ENCODE results near the gene FBLN7.

GRCh38 chr2:112220186-112220585 lies 82.0 kb downstream of the FBLN7 start:
- TF ChIP-seq FOXP2 (optimal IDR thresholded peaks at IDR 0.05; ENCODE audit: borderline replicate concordance, extremely low read depth, extremely low read length, insufficient read depth) (no peak), POLR2AphosphoS5 (IDR thresholded peaks at IDR 0.05; ENCODE audit: low read depth, low read length) (no peak), TAF1 (IDR thresholded peaks at IDR 0.05; ENCODE audit: borderline replicate concordance, insufficient read depth, low read length) (no peak)
- TF ChIP-seq, protein P1, sequence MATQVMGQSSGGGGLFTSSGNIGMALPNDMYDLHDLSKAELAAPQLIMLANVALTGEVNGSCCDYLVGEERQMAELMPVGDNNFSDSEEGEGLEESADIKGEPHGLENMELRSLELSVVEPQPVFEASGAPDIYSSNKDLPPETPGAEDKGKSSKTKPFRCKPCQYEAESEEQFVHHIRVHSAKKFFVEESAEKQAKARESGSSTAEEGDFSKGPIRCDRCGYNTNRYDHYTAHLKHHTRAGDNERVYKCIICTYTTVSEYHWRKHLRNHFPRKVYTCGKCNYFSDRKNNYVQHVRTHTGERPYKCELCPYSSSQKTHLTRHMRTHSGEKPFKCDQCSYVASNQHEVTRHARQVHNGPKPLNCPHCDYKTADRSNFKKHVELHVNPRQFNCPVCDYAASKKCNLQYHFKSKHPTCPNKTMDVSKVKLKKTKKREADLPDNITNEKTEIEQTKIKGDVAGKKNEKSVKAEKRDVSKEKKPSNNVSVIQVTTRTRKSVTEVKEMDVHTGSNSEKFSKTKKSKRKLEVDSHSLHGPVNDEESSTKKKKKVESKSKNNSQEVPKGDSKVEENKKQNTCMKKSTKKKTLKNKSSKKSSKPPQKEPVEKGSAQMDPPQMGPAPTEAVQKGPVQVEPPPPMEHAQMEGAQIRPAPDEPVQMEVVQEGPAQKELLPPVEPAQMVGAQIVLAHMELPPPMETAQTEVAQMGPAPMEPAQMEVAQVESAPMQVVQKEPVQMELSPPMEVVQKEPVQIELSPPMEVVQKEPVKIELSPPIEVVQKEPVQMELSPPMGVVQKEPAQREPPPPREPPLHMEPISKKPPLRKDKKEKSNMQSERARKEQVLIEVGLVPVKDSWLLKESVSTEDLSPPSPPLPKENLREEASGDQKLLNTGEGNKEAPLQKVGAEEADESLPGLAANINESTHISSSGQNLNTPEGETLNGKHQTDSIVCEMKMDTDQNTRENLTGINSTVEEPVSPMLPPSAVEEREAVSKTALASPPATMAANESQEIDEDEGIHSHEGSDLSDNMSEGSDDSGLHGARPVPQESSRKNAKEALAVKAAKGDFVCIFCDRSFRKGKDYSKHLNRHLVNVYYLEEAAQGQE (IDR thresholded peaks at IDR 0.05; ENCODE audit: insufficient read depth in 1 of 2, low read depth in 2 of 2, low read length in 2 of 2) = no peak
